GM18498 (cell line): Measurements from ENCODE around the gene CTAG1A.
"Not testable (repeated sequence)": the region's sequence is repeated elsewhere in the genome, so short reads cannot be mapped to it uniquely, and the experiment has no call there.

Source experiments
- ATAC-seq: cut with Tn5 transposase; IDR thresholded peaks from one replicate; pipeline ENCODE4 v1.9.1; 2021; ENCODE audit warnings: mild to moderate bottlenecking, moderate library complexity; ENCODE audit not compliant: unreplicated experiment

The CTAG1A gene

GRCh38 chrX:154570361-154570760 lies 14.6 kb upstream of the CTAG1A start:
- not testable (repeated sequence) for ATAC-seq

GRCh38 chrX:154573061-154573460 lies 11.9 kb upstream of the CTAG1A start:
- not testable (repeated sequence) for ATAC-seq

- not testable (repeated sequence) for ATAC-seq
Observed at GRCh38 chrX:154575076-154575475, 9.9 kb upstream of the CTAG1A start.

GRCh38 chrX:154582994-154583393 lies 1.9 kb upstream of the CTAG1A start:
- ATAC-seq: not testable (repeated sequence)

- not testable (repeated sequence) for ATAC-seq
Observed at GRCh38 chrX:154590415-154590814, 5.5 kb downstream of the CTAG1A start.

GRCh38 chrX:154592505-154592904 lies 7.6 kb downstream of the CTAG1A start:
- ATAC-seq: no peak

GRCh38 chrX:154593201-154593600 lies 8.3 kb downstream of the CTAG1A start:
- ATAC-seq: no peak

GRCh38 chrX:154594491-154594890 lies 9.6 kb downstream of the CTAG1A start:
- no peak for ATAC-seq

- no peak for ATAC-seq
Observed at GRCh38 chrX:154595559-154596249, 10.8 kb downstream of the CTAG1A start.

- no peak for ATAC-seq
Observed at GRCh38 chrX:154596290-154596929, 11.5 kb downstream of the CTAG1A start.

- ATAC-seq: no peak
Observed at GRCh38 chrX:154597221-154597620, 12.3 kb downstream of the CTAG1A start.

GRCh38 chrX:154598656-154599055 lies 13.7 kb downstream of the CTAG1A start:
- no peak for ATAC-seq

- ATAC-seq: no peak
Observed at GRCh38 chrX:154599531-154599930, 14.6 kb downstream of the CTAG1A start.

- no peak for ATAC-seq
Observed at GRCh38 chrX:154600759-154601374, 15.9 kb downstream of the CTAG1A start.

- no peak for ATAC-seq
Observed at GRCh38 chrX:154602226-154602625, 17.3 kb downstream of the CTAG1A start.

- no peak for ATAC-seq
Observed at GRCh38 chrX:154602766-154603437, 18.0 kb downstream of the CTAG1A start.

GRCh38 chrX:154603438-154604430 lies 18.8 kb downstream of the CTAG1A start:
- no peak for ATAC-seq

- no peak for ATAC-seq
Observed at GRCh38 chrX:154605566-154605965, 20.6 kb downstream of the CTAG1A start.

GRCh38 chrX:154607370-154607769 lies 22.4 kb downstream of the CTAG1A start:
- ATAC-seq: no peak

GRCh38 chrX:154607976-154608375 lies 23.0 kb downstream of the CTAG1A start:
- ATAC-seq: not testable (repeated sequence)
